HG03135 (cell line): Measurements from ENCODE around the gene HAPLN3.

Experiments
- ATAC-seq: cut with Tn5 transposase; IDR thresholded peaks from one replicate; pipeline ENCODE4 v1.9.1; 2021; ENCODE audit warnings: mild to moderate bottlenecking, moderate library complexity; ENCODE audit not compliant: unreplicated experiment

HAPLN3 gene

DNA sequence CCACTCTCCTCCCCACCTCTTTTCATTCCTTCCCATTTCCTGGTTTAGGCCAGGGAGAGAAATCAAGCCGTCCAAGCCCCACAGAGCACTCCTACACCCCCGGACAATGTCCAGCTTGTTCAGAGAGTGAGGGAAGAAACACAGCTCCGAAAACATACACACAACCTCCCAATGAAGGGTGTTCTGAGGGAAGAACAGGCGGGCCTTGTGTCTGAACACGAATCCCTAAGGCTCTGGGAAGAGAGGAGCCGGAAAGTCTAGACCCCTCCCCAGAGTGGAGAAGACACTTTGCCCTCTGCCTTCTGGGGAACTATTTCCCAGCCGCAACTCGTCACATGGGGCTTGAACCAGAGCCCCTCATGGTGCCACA lies 61.6 kb downstream of the HAPLN3 start:
- ATAC-seq, result no peak

DNA sequence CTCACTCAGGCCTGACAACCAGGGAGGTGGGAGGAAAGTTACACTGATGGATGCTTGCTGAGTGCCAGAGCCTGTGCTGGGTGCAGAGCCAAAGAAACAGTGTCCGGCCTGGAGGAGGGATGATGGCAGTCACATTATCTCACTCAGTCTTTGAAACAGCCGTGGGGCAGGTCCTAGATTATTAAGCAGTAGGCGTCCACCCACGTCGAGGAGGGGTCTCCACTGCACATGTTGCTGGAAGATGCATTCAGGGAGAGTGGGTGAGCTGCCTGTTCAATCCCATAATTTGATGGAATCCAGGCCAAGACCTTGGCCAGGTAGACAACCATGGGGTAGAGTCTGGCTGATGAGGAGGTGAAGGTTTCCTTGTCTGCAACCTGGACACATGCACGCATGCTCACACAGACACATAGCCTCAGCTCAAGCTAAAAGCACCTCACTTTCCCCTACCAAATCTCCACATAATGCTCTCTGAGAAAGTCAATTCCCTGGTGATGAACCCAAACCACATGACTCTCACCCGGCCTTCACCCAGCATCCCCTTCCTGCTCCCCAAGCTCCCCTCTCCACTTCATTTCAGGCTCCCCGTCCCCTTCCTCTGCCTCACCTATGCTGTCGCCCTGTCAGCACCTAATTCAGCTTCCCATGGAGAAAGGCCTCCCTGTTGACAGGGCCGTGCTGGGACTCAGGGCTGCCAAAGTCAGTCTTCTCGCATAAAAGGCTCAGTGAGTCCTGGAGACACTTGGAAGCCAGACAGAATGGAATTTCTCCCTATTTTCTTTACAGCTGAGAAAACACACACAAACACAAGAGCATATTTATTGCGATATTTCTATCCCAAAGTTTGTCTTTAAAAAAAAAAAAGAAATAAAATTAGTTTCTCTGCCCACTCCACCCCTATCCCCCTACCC lies 62.3 kb downstream of the HAPLN3 start:
- ATAC-seq, result no peak

DNA sequence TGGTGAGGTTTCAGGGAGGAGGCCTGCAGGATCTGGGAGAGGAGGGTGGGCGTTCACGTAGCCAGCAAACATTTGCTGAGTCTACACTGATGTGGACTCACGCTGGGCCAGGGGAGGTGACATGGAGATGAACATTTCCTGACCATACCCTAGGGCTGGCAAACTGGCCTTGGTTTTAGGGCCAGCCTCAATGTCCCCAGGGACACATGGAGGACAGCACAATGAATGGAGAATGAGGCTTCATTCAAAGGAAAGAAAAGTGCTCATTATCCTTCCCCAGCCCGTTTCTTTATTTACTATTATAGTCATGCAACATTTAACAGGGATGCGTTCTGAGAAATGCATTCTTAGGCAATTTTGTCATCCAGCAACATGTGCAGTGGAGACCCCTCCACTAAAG lies 65.3 kb downstream of the HAPLN3 start:
- ATAC-seq, result no peak

DNA sequence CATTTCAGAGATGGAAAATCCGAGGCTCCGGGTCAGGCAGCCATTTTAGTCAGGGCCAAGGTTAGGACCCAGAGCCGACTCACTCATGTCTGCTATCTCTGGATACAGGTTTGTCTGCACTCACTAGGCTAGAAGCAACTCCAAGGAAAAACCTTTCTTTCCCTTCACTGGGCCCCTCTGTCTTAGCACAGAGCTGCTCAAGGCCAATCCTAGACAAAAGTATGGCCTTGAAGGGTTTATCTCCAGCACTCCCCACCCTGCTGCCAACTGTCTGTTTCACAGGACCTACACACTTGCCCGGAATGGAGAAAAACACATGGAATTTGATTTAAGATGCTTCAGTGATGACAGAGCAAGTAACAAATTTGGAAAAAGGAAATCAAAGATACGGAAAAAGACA lies 66.6 kb downstream of the HAPLN3 start:
- ATAC-seq, result no peak
